ENCODE measurements around the gene LPCAT4.
"Not testable (repeated sequence)": the region's sequence is repeated elsewhere in the genome, so short reads cannot be mapped to it uniquely, and the experiment has no call there.

LPCAT4 gene

GRCh38 chr15:34375541-34375940 is 8.5 kb upstream of the LPCAT4 start:
- H3K4me3 ChIP-seq (ENCODE audit: low read length); H3K36me3 ChIP-seq (ENCODE audit: control insufficient read depth, insufficient read depth, low read length); H4K8ac ChIP-seq (ENCODE audit: low read depth, low read length); H2BK15ac ChIP-seq (replicated peaks; ENCODE audit: low read depth); H3K23ac ChIP-seq (ENCODE audit: low read length); H3K4me1 ChIP-seq (ENCODE audit: control insufficient read depth, low read depth, low read length); H2AK5ac ChIP-seq (ENCODE audit: low read length); H3K27me3 ChIP-seq (ENCODE audit: insufficient read depth, low read length, poor library complexity); H3K4me2 ChIP-seq (ENCODE audit: low read length); H3K79me2 ChIP-seq (ENCODE audit: control insufficient read depth, insufficient read depth, low read length); H3K79me1 ChIP-seq (ENCODE audit: low read length); DNase-seq; H3K18ac ChIP-seq (ENCODE audit: low read length); H3K9ac ChIP-seq (ENCODE audit: low read length); H4K5ac ChIP-seq (ENCODE audit: low read length); H2BK120ac ChIP-seq (ENCODE audit: low read depth, low read length); H3K56ac ChIP-seq (ENCODE audit: low read length); H2BK5ac ChIP-seq (ENCODE audit: low read length); H3K27ac ChIP-seq (ENCODE audit: low read depth, low read length); H3K4ac ChIP-seq (ENCODE audit: low read depth, low read length): not testable (repeated sequence)
- WGBS (ENCODE audit: extremely low coverage, insufficient coverage, low lambda C conversion rate) = no CpG with 5 or more reads among the region's 2 CpGs

DNA sequence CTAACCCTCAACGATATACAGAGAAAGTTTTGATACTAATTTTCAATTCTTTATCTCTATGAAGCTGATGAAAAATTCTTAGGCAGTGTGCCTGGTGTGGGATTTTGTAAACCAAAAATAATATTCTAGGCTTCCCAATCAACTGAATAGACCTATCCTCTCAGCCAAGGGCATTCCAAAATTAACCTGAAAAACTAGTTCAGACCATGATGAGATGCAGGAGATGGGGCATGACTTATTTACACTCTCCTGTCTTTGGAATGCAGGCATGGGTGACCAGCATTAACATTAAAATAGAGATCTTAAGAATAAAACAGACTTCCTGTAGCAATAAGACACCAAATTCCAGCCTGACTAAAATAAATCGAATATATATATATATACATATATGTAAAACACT is 7.8 kb upstream of the LPCAT4 start:
- Histone ChIP-seq H3K9ac (ENCODE audit: low read length) (no peak overlapping the region), H3K36me3 (ENCODE audit: control insufficient read depth, insufficient read depth, low read length) (no peaks in the 10 kb centered on the region), H3K79me2 (ENCODE audit: control insufficient read depth, insufficient read depth, low read length) (no peaks in the 10 kb centered on the region), H3K79me1 (ENCODE audit: low read length) (no peaks in the 10 kb centered on the region), H2BK120ac (ENCODE audit: low read depth, low read length) (no peak overlapping the region), H3K27me3 (ENCODE audit: insufficient read depth, low read length, poor library complexity) (no peaks in the 10 kb centered on the region), H3K23ac (ENCODE audit: low read length) (no peak overlapping the region), H3K4me1 (ENCODE audit: control insufficient read depth, low read depth, low read length) (no peaks in the 10 kb centered on the region), H2BK15ac (replicated peaks; ENCODE audit: low read depth) (no peak overlapping the region), H2BK5ac (ENCODE audit: low read length) (no peak overlapping the region), H3K4me3 (ENCODE audit: low read length) (no peak overlapping the region), H3K4me2 (ENCODE audit: low read length) (no peak overlapping the region), H4K5ac (ENCODE audit: low read length) (no peak overlapping the region), H2AK5ac (ENCODE audit: low read length) (no peak overlapping the region), H3K18ac (ENCODE audit: low read length) (no peak overlapping the region), H3K27ac (ENCODE audit: low read depth, low read length) (no peak overlapping the region), H3K56ac (ENCODE audit: low read length) (no peak overlapping the region), H3K4ac (ENCODE audit: low read depth, low read length) (no peak overlapping the region), H4K8ac (ENCODE audit: low read depth, low read length) (no peak overlapping the region)
- no peak for DNase-seq
- 100% methylated on average over 1 of the region's 2 CpGs for WGBS (ENCODE audit: extremely low coverage, insufficient coverage, low lambda C conversion rate)

- Histone ChIP-seq H2BK120ac (ENCODE audit: low read depth, low read length) (no peak overlapping the region), H4K5ac (ENCODE audit: low read length) (no peak overlapping the region)
Measured at GRCh38 chr15:34373951-34374350, 7.0 kb upstream of the LPCAT4 start.

GRCh38 chr15:34370643-34371042 is 3.6 kb upstream of the LPCAT4 start:
- Histone ChIP-seq H3K9ac (ENCODE audit: low read length) (no peak overlapping the region), H4K5ac (ENCODE audit: low read length) (no peak overlapping the region), H3K36me3 (ENCODE audit: control insufficient read depth, insufficient read depth, low read length) (no peaks in the 10 kb centered on the region), H2BK5ac (ENCODE audit: low read length) (no peak overlapping the region), H3K56ac (ENCODE audit: low read length) (no peak overlapping the region), H4K8ac (ENCODE audit: low read depth, low read length) (no peak overlapping the region), H3K27ac (ENCODE audit: low read depth, low read length) (no peak overlapping the region), H3K27me3 (ENCODE audit: insufficient read depth, low read length, poor library complexity) (no peaks in the 10 kb centered on the region), H3K4ac (ENCODE audit: low read depth, low read length) (no peak overlapping the region), H3K4me2 (ENCODE audit: low read length) (no peak overlapping the region), H2BK120ac (ENCODE audit: low read depth, low read length) (no peak overlapping the region), H3K23ac (ENCODE audit: low read length) (no peak overlapping the region), H2AK5ac (ENCODE audit: low read length) (no peak overlapping the region), H3K4me1 (ENCODE audit: control insufficient read depth, low read depth, low read length) (peaks cover 3% of the 10 kb centered on the region), H3K18ac (ENCODE audit: low read length) (no peak overlapping the region), H2BK15ac (replicated peaks; ENCODE audit: low read depth) (no peak overlapping the region), H3K79me1 (ENCODE audit: low read length) (peaks cover 4% of the 10 kb centered on the region), H3K4me3 (ENCODE audit: low read length) (no peak overlapping the region), H3K79me2 (ENCODE audit: control insufficient read depth, insufficient read depth, low read length) (peaks cover 5% of the 10 kb centered on the region)
- no CpG with 5 or more reads among the region's 2 CpGs for WGBS (ENCODE audit: extremely low coverage, insufficient coverage, low lambda C conversion rate)
- no peak for DNase-seq

More at GRCh38 chr15:34373951-34374350, 7.0 kb upstream of the LPCAT4 start:
- no peak overlapping the region for H3K23ac ChIP-seq (ENCODE audit: low read length)
- no peak overlapping the region for H3K9ac ChIP-seq (ENCODE audit: low read length)
- H3K18ac ChIP-seq (ENCODE audit: low read length) = no peak overlapping the region
- H2BK15ac ChIP-seq (replicated peaks; ENCODE audit: low read depth) = no peak overlapping the region
- H3K56ac ChIP-seq (ENCODE audit: low read length) = no peak overlapping the region
- H2BK5ac ChIP-seq (ENCODE audit: low read length) = no peak overlapping the region
- no peaks in the 10 kb centered on the region for H3K4me1 ChIP-seq (ENCODE audit: control insufficient read depth, low read depth, low read length)
- no peak overlapping the region for H4K8ac ChIP-seq (ENCODE audit: low read depth, low read length)
- H3K79me2 ChIP-seq (ENCODE audit: control insufficient read depth, insufficient read depth, low read length) = no peaks in the 10 kb centered on the region
- no peak overlapping the region for H3K4ac ChIP-seq (ENCODE audit: low read depth, low read length)
- no peak overlapping the region for H3K4me3 ChIP-seq (ENCODE audit: low read length)
- H3K36me3 ChIP-seq (ENCODE audit: control insufficient read depth, insufficient read depth, low read length) = no peaks in the 10 kb centered on the region
- no peak overlapping the region for H3K4me2 ChIP-seq (ENCODE audit: low read length)
- H3K27ac ChIP-seq (ENCODE audit: low read depth, low read length) = no peak overlapping the region
- no CpG with 5 or more reads among the region's 8 CpGs for WGBS (ENCODE audit: extremely low coverage, insufficient coverage, low lambda C conversion rate)
- no peaks in the 10 kb centered on the region for H3K27me3 ChIP-seq (ENCODE audit: insufficient read depth, low read length, poor library complexity)
- no peaks in the 10 kb centered on the region for H3K79me1 ChIP-seq (ENCODE audit: low read length)
- H2AK5ac ChIP-seq (ENCODE audit: low read length) = no peak overlapping the region
- no peak for DNase-seq

DNA sequence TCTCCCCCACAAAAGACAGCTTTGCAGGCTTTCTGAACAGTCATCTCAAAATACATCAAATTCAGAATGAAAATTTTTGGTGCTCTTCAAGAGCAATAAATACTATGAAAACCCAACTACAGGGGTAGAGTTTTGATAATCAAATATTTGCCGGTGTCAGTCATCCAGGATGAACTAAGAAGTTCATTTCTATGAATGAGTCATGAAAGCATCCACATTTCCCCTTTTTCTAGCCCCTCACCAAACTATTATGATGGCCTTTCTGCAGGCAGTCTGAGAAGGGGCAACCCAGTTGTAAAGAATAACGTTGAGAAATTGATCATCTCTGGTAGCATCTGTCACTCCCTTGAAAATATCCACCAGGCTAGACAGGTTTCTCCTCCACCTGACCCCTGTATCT is 3.1 kb upstream of the LPCAT4 start:
- Histone ChIP-seq H3K4me1 (ENCODE audit: control insufficient read depth, low read depth, low read length) (peaks cover 7% of the 10 kb centered on the region), H3K4me3 (ENCODE audit: low read length) (no peak overlapping the region), H3K27me3 (ENCODE audit: insufficient read depth, low read length, poor library complexity) (no peaks in the 10 kb centered on the region), H2BK120ac (ENCODE audit: low read depth, low read length) (no peak overlapping the region), H3K27ac (ENCODE audit: low read depth, low read length) (no peak overlapping the region), H3K79me2 (ENCODE audit: control insufficient read depth, insufficient read depth, low read length) (peaks cover 10% of the 10 kb centered on the region), H3K4me2 (ENCODE audit: low read length) (no peak overlapping the region), H4K5ac (ENCODE audit: low read length) (no peak overlapping the region), H2AK5ac (ENCODE audit: low read length) (no peak overlapping the region), H2BK15ac (replicated peaks; ENCODE audit: low read depth) (no peak overlapping the region), H3K18ac (ENCODE audit: low read length) (no peak overlapping the region), H2BK5ac (ENCODE audit: low read length) (no peak overlapping the region), H3K23ac (ENCODE audit: low read length) (no peak overlapping the region), H3K9ac (ENCODE audit: low read length) (no peak overlapping the region), H3K36me3 (ENCODE audit: control insufficient read depth, insufficient read depth, low read length) (no peaks in the 10 kb centered on the region), H3K4ac (ENCODE audit: low read depth, low read length) (no peak overlapping the region), H3K79me1 (ENCODE audit: low read length) (peaks cover 8% of the 10 kb centered on the region), H3K56ac (ENCODE audit: low read length) (no peak overlapping the region), H4K8ac (ENCODE audit: low read depth, low read length) (no peak overlapping the region)
- no CpG with 5 or more reads among the region's 2 CpGs for WGBS (ENCODE audit: extremely low coverage, insufficient coverage, low lambda C conversion rate)
- no peak for DNase-seq

DNA sequence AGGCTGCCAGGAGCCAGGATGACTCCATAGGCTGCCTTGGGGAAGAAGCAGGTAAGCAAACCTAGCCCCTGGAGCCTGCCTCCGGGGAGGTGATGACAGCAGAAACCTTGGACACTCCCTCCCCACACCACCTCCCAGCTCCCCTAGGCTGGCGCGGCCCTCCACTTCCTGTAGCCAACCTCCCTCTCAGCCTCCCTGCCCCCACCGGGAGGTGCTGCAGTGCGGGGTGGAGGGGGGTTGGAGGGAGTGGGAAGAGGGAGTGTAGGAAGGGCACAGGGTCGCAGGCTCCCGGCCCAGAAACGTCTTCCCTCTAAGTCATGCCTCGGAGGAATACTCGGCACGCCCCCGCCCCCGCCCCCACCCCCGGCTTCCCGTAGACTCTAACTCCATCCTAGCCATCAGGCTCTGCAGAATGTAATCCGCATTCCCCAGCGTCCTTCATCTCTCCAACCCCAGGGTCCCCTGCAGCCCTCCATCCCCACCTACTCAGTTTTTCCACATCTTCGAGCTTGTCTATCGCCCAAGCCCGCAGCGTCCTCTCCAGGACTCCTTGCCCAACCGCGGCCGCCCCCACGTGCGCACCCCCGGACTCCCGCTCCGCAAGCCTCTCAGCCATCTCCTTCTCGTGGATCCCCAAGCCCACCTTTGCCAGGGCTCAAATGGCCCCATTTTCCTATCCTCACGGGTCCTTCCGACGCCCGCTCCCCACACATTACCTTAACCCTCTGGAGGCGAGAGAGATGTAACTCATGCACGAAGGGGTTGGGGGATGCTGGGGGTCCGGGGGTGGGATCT is 528 bp downstream of the LPCAT4 start:
- peak overlapping the region; percentile 88 for H3K9ac ChIP-seq (ENCODE audit: low read length)
- H3K27me3 ChIP-seq (ENCODE audit: insufficient read depth, low read length, poor library complexity) = no peaks in the 10 kb centered on the region
- H2BK5ac ChIP-seq (ENCODE audit: low read length) = peak overlapping the region; percentile 12
- no peak overlapping the region for H3K23ac ChIP-seq (ENCODE audit: low read length)
- peaks cover 21% of the 10 kb centered on the region for H3K79me1 ChIP-seq (ENCODE audit: low read length)
- H3K79me2 ChIP-seq (ENCODE audit: control insufficient read depth, insufficient read depth, low read length) = peaks cover 15% of the 10 kb centered on the region
- peak overlapping the region; percentile 15 for H3K27ac ChIP-seq (ENCODE audit: low read depth, low read length)
- no peak overlapping the region for H4K5ac ChIP-seq (ENCODE audit: low read length)
- H3K4me2 ChIP-seq (ENCODE audit: low read length) = peak overlapping the region; percentile 82
- H3K36me3 ChIP-seq (ENCODE audit: control insufficient read depth, insufficient read depth, low read length) = no peaks in the 10 kb centered on the region
- H3K4ac ChIP-seq (ENCODE audit: low read depth, low read length) = peak overlapping the region; percentile 74
- peak overlapping the region; percentile 74 for H3K4me3 ChIP-seq (ENCODE audit: low read length)
- H2AK5ac ChIP-seq (ENCODE audit: low read length) = no peak overlapping the region
- H4K8ac ChIP-seq (ENCODE audit: low read depth, low read length) = no peak overlapping the region
- H2BK15ac ChIP-seq (replicated peaks; ENCODE audit: low read depth) = no peak overlapping the region
- H3K4me1 ChIP-seq (ENCODE audit: control insufficient read depth, low read depth, low read length) = peaks cover 7% of the 10 kb centered on the region
- DNase-seq = peak; percentile 97
- no peak overlapping the region for H2BK120ac ChIP-seq (ENCODE audit: low read depth, low read length)
- no CpG with 5 or more reads among the region's 37 CpGs for WGBS (ENCODE audit: extremely low coverage, insufficient coverage, low lambda C conversion rate)
- peak overlapping the region; percentile 70 for H3K18ac ChIP-seq (ENCODE audit: low read length)
- H3K56ac ChIP-seq (ENCODE audit: low read length) = peak overlapping the region; percentile 84

Measured in mesendoderm (in vitro differentiated cells).